OCI-LY3 (cell line): Measurements from ENCODE around the gene CCT6A.
"Not testable (repeated sequence)": the region's sequence is repeated elsewhere in the genome, so short reads cannot be mapped to it uniquely, and the experiment has no call there.

ENCODE experiments used
- H2AFZ ChIP-seq: fragments of 200-600, 300-600 bp; shearing (Covaris generic); 2 replicates; pipeline ENCODE4 v1.6.0; 2014; ENCODE audit warnings: antibody characterized with exemption, low read depth, low read length
- H3K27ac ChIP-seq: fragments of 200-600, 300-600 bp; sonication (generic); 2 replicates; pipeline ENCODE4 v1.5.1; 2014; ENCODE audit warnings: mild to moderate bottlenecking, low read length, moderate library complexity, mixed read lengths
- H3K27me3 ChIP-seq: fragments of 200-600, 300-600 bp; sonication (generic); 2 replicates; pipeline ENCODE4 v1.6.1; 2014; ENCODE audit warnings: low read depth, low read length, mixed read lengths
- H3K36me3 ChIP-seq: fragments of 200-600, 300-600 bp; sonication (generic); replicated peaks from 2 replicates; pipeline ENCODE3; 2014; ENCODE audit warnings: low read depth, low read length, mixed read lengths
- H3K4me1 ChIP-seq: fragments of 300-600, 200-600 bp; sonication (generic); 2 replicates; pipeline ENCODE4 v1.6.1; 2014; ENCODE audit warnings: low read length, mixed read lengths
- H3K4me2 ChIP-seq: fragments of 200-600, 300-600 bp; sonication (generic); 2 replicates; pipeline ENCODE4 v1.6.1; 2014; ENCODE audit warnings: low read length, mixed read lengths
- H3K4me3 ChIP-seq: fragments of 300-600, 200-600 bp; sonication (generic); 2 replicates; pipeline ENCODE4 v1.5.1; 2014; ENCODE audit warnings: antibody characterized with exemption, mild to moderate bottlenecking, low read length, moderate library complexity
- H3K79me2 ChIP-seq: fragments of 300-600, 200-600 bp; shearing (Covaris generic); 2 replicates; pipeline ENCODE4 v1.6.1; 2014; ENCODE audit warnings: mild to moderate bottlenecking, low read length, mixed read lengths
- H3K9ac ChIP-seq: fragments of 300-600, 200-600 bp; shearing (Covaris generic); 2 replicates; pipeline ENCODE4 v1.6.0; 2014; ENCODE audit warnings: mild to moderate bottlenecking, low read length, moderate library complexity
- H3K9me3 ChIP-seq: fragments of 200-600, 300-600 bp; shearing (Covaris generic); 2 replicates; pipeline ENCODE4 v1.6.1; 2014; ENCODE audit warnings: low read length, mixed read lengths; ENCODE audit not compliant: insufficient read depth
- H4K20me1 ChIP-seq: fragments of 200-600, 300-600 bp; sonication (generic); 2 replicates; pipeline ENCODE4 v1.6.1; 2016; ENCODE audit warnings: low read length, mixed read lengths; ENCODE audit not compliant: insufficient read depth
- CTCF ChIP-seq: fragments of 200-600, 300-600 bp; sonication (generic); IDR thresholded peaks from 2 replicates; pipeline ENCODE4 v1.5.1; 2014; ENCODE audit warnings: antibody characterized with exemption, low read length, low read depth
- EZH2phosphoT487 ChIP-seq: fragments of 200-600 bp; shearing (Covaris generic); IDR thresholded peaks from 2 replicates; pipeline ENCODE4 v1.6.1; 2018; ENCODE audit warnings: antibody characterized with exemption, mixed run types, low read depth

Gene CCT6A

DNA sequence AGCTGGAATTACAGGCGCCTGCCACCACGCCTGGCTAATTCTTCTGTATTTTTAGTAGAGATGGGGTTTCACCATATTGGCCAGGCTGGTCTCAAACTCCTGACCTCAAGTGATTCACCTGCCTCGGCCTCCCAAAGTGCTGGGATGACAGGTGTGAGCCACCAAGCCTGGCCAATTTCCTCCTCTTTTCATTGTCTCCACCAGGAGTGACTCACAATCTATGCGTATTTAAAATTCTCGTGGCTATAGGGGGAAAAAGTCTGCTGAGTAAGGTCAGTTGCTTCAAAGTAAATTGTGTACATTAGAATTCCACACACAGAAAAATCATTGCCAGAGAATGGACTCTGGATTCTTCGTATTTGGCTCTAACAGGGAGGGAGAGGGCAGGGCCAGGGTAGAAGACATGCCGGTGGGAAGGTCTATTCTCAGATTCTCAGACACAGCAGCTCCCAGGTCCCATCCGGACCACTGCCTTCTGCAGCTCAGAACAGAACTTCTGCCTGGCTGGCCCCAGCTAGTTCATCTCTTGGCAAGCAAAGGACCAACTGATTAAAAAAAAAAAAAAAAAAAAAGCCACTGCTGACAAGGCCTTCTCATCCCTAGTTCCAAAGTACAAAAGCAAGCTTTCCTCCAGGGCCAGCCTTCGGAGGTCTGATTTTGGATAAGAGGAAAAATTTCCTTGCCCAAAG, 22.5 kb upstream of the CCT6A start:
- no peak overlapping the region for H3K4me2 ChIP-seq
- TF ChIP-seq EZH2phosphoT487 (no peak), CTCF (no peak)
- no peaks in the 10 kb centered on the region for H3K36me3 ChIP-seq

DNA sequence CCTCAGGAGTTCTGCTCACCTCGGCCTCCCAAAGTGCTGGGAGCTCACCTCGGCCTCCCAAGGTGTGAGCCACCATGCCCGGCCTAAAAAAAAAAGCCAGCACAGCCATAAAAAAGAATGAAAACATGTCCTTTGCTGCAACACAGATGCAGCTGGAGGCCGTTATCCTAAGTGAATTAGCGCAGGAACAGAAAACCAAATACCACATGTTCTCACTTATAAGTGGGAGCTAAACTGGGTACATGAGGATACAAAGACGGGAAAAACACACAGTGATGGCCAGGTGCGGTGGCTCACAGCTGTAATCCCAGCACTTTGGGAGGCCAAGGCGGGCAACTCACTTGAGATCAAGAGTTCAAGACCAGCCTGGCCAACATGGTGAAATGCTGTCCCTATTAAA, 21.2 kb upstream of the CCT6A start:
- H3K27ac ChIP-seq, result no peak overlapping the region
- no peaks in the 10 kb centered on the region for H3K36me3 ChIP-seq
- no peaks in the 10 kb centered on the region for H3K9me3 ChIP-seq
- TF ChIP-seq CTCF (no peak), EZH2phosphoT487 (no peak)
- no peaks in the 10 kb centered on the region for H3K27me3 ChIP-seq
- no peaks in the 10 kb centered on the region for H4K20me1 ChIP-seq
- H3K4me3 ChIP-seq, result no peak overlapping the region
- no peaks in the 10 kb centered on the region for H3K4me1 ChIP-seq
- H3K4me2 ChIP-seq, result no peak overlapping the region
- H3K9ac ChIP-seq, result no peak overlapping the region
- H2AFZ ChIP-seq, result no peak overlapping the region
- H3K79me2 ChIP-seq, result no peaks in the 10 kb centered on the region

More for the DNA sequence above, 22.5 kb upstream of the CCT6A start:
- Histone ChIP-seq H4K20me1 (no peaks in the 10 kb centered on the region), H3K27me3 (no peaks in the 10 kb centered on the region), H3K9ac (no peak overlapping the region), H3K27ac (no peak overlapping the region), H3K4me3 (no peak overlapping the region), H3K9me3 (no peaks in the 10 kb centered on the region), H3K79me2 (no peaks in the 10 kb centered on the region), H2AFZ (no peak overlapping the region), H3K4me1 (no peaks in the 10 kb centered on the region)

GRCh38 chr7:56031556-56031955, 20.0 kb upstream of the CCT6A start:
- not testable (repeated sequence) for H3K9me3 ChIP-seq, H3K27ac ChIP-seq, H3K4me1 ChIP-seq, H3K79me2 ChIP-seq, H3K4me3 ChIP-seq, H2AFZ ChIP-seq, H3K36me3 ChIP-seq, H3K4me2 ChIP-seq, H3K27me3 ChIP-seq, H3K9ac ChIP-seq, H4K20me1 ChIP-seq

DNA sequence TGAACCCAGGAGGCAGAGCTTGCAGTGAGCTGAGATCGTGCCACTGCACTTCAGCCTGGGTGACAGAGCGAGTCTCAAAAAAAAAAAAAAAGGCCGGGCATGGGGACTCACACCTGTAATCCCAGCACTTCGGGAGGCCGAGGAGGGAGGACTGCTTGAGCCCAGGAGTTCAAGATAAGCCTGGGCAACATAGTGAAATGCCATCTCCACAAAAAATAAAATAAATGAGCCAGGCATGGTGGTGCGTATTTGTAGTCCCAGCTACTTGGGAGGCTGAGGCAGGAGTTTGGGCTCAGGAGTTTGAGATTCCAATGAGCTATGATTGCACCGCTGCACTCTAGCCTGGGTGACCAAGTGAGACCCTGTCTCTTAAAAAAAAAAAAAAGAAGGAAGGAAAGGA, 19.0 kb upstream of the CCT6A start:
- not testable (repeated sequence) for H3K27me3 ChIP-seq, H3K4me2 ChIP-seq, H2AFZ ChIP-seq, H3K9me3 ChIP-seq, H3K36me3 ChIP-seq, H3K4me1 ChIP-seq, H3K27ac ChIP-seq, H3K9ac ChIP-seq, H3K4me3 ChIP-seq, H4K20me1 ChIP-seq, H3K79me2 ChIP-seq

DNA sequence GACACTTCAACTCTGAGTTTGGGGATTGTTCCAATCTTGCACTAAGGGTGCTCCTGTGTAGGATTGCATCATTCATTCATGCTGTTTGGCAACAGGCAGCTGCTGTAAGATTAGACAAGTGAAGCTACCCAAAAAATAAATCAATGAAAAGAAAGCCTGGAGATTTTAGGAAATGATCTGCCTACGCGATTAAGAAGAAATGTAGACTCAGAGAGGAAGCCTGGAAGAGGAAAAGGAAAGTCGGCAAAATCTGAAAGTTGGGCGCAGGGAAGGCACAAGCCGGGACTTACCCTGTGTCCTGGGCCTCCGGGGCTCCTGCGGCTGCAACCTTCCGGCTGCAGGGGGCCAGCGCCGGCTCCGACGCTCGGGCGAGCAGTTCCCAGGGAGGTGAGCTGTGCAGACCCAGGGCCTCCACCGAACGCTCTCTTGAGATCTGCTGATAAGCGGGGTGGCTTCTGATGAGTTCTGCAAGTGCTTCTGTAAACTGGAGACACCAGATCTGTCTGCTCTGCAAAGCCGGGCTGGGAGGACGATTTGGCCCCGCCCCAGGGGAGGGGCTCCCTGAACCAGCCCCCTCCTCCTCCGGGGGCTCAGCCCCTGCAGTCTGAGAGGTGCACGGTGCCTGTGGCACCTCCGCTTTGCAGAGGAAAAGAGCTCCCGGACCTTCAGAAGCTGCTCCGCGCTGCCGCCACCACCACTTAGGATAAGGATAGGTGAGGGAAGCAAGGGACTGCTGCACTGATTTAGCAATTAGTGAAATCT, 17.7 kb upstream of the CCT6A start:
- Histone ChIP-seq H3K4me1 (no peaks in the 10 kb centered on the region), H3K27ac (peak overlapping the region; percentile 18), H3K4me3 (peak overlapping the region; percentile 84), H3K9me3 (no peaks in the 10 kb centered on the region), H2AFZ (peak overlapping the region; percentile 77), H3K27me3 (no peaks in the 10 kb centered on the region), H3K9ac (peak overlapping the region; percentile 64), H4K20me1 (no peaks in the 10 kb centered on the region), H3K4me2 (peak overlapping the region; percentile 79), H3K36me3 (no peaks in the 10 kb centered on the region), H3K79me2 (no peaks in the 10 kb centered on the region)
- TF ChIP-seq CTCF, result no peak
- no peak for TF ChIP-seq EZH2phosphoT487
